Large intestine (tissue), 3 donors: ENCODE results near the gene FOXE1. TPM values are rescaled to one million over a fixed set of nuclear protein-coding genes. Genes with fewer than 3 reads are reported as not detected.
A peak's percentile ranks its signal among the peaks of the same experiment; 100 is the strongest.

Experiments used
- DNase-seq, 2 donors: peaks; one replicate each; pipeline versions ENCODE4 v3.0.0 to v3.0.0-alpha.2; 2013
- H3K27ac ChIP-seq: one replicate; pipeline ENCODE4 v1.5.1; 2013; ENCODE audit warnings: low read length
- H3K27me3 ChIP-seq: 2 replicates; pipeline ENCODE4 v1.6.1; 2013; ENCODE audit warnings: low read length; ENCODE audit not compliant: control insufficient read depth, insufficient read depth
- H3K36me3 ChIP-seq: 2 replicates; pipeline ENCODE4 v1.6.1; 2013; ENCODE audit warnings: low read length; ENCODE audit not compliant: control insufficient read depth, insufficient read depth
- H3K4me1 ChIP-seq: one replicate; pipeline ENCODE4 v1.6.1; 2013; ENCODE audit warnings: low read length; ENCODE audit not compliant: control insufficient read depth, insufficient read depth
- H3K4me3 ChIP-seq: one replicate; pipeline ENCODE4 v1.5.1; 2013; ENCODE audit warnings: low read length
- H3K9me3 ChIP-seq: one replicate; pipeline ENCODE4 v1.6.1; 2013; ENCODE audit warnings: mild to moderate bottlenecking, low read depth, low read length, moderate library complexity; ENCODE audit not compliant: control insufficient read depth
- WGBS: methylation state at CpG from one replicate; pipeline ENCODE4 v1.1.5; 2013; ENCODE audit warnings: low lambda C conversion rate; ENCODE audit not compliant: insufficient coverage; 5-methylcytosine and 5-hydroxymethylcytosine counted together
- polyA plus RNA-seq: library from polyadenylated mRNA; unstranded; fragments of 120-200 nt; gene quantifications from one replicate; pipeline ENCODE4 v1.2.1, GENCODE V29; 2013

Gene FOXE1
- polyA plus RNA-seq, 1 donor = 0.01 TPM

GRCh38 chr9:97891736-97892135 lies 38.7 kb downstream of the FOXE1 start:
- WGBS = no CpG with 5 or more reads among the region's 5 CpGs
- DNase-seq = no peak

GRCh38 chr9:97892421-97892820 lies 39.4 kb downstream of the FOXE1 start:
- H3K36me3 ChIP-seq = no peaks in the 10 kb centered on the region
- no peak for DNase-seq
- H3K27ac ChIP-seq = no peak overlapping the region
- H3K27me3 ChIP-seq = no peaks in the 10 kb centered on the region
- H3K4me3 ChIP-seq = no peak overlapping the region
- no peaks in the 10 kb centered on the region for H3K9me3 ChIP-seq
- H3K4me1 ChIP-seq = no peaks in the 10 kb centered on the region
- no CpG with 5 or more reads among the region's 2 CpGs for WGBS

More at GRCh38 chr9:97891736-97892135, 38.7 kb downstream of the FOXE1 start:
- Histone ChIP-seq H3K27me3 (no peaks in the 10 kb centered on the region), H3K36me3 (no peaks in the 10 kb centered on the region), H3K4me3 (no peak overlapping the region), H3K27ac (no peak overlapping the region), H3K9me3 (no peaks in the 10 kb centered on the region), H3K4me1 (no peaks in the 10 kb centered on the region)

- no CpG with 5 or more reads among the region's 1 CpG for WGBS
- no peaks in the 10 kb centered on the region for H3K4me1 ChIP-seq
- no peak overlapping the region for H3K27ac ChIP-seq
- H3K9me3 ChIP-seq = no peaks in the 10 kb centered on the region
- H3K4me3 ChIP-seq = no peak overlapping the region
- no peaks in the 10 kb centered on the region for H3K27me3 ChIP-seq
- no peak for DNase-seq
- H3K36me3 ChIP-seq = no peaks in the 10 kb centered on the region
Measured at GRCh38 chr9:97895211-97895610, 42.2 kb downstream of the FOXE1 start.

GRCh38 chr9:97895695-97896332 lies 42.8 kb downstream of the FOXE1 start:
- WGBS = 83% methylated on average over 1 of the region's 6 CpGs
- no peak for DNase-seq
- H3K27me3 ChIP-seq = no peaks in the 10 kb centered on the region
- H3K4me1 ChIP-seq = no peaks in the 10 kb centered on the region
- no peaks in the 10 kb centered on the region for H3K36me3 ChIP-seq
- no peaks in the 10 kb centered on the region for H3K9me3 ChIP-seq
- no peak overlapping the region for H3K4me3 ChIP-seq
- H3K27ac ChIP-seq = no peak overlapping the region

GRCh38 chr9:97900103-97900737 lies 47.2 kb downstream of the FOXE1 start:
- peak in 1 of 2 donors; percentile 39 for DNase-seq
- no peaks in the 10 kb centered on the region for H3K27me3 ChIP-seq
- no peaks in the 10 kb centered on the region for H3K9me3 ChIP-seq
- no peak overlapping the region for H3K4me3 ChIP-seq
- H3K27ac ChIP-seq = no peak overlapping the region
- H3K4me1 ChIP-seq = no peaks in the 10 kb centered on the region
- H3K36me3 ChIP-seq = peaks cover 7% of the 10 kb centered on the region
- no CpG with 5 or more reads among the region's 9 CpGs for WGBS

GRCh38 chr9:97900738-97901565 lies 47.9 kb downstream of the FOXE1 start:
- no peaks in the 10 kb centered on the region for H3K4me1 ChIP-seq
- H3K27ac ChIP-seq = no peak overlapping the region
- H3K9me3 ChIP-seq = no peaks in the 10 kb centered on the region
- no peak for DNase-seq
- H3K27me3 ChIP-seq = no peaks in the 10 kb centered on the region
- peaks cover 7% of the 10 kb centered on the region for H3K36me3 ChIP-seq
- H3K4me3 ChIP-seq = no peak overlapping the region
- 40% methylated on average over 1 of the region's 5 CpGs for WGBS

GRCh38 chr9:97903177-97903576 lies 50.2 kb downstream of the FOXE1 start:
- Histone ChIP-seq H3K4me3 (no peak overlapping the region), H3K4me1 (no peaks in the 10 kb centered on the region), H3K27ac (no peak overlapping the region), H3K27me3 (no peaks in the 10 kb centered on the region), H3K36me3 (peaks cover 20% of the 10 kb centered on the region), H3K9me3 (no peaks in the 10 kb centered on the region)
- no CpG with 5 or more reads among the region's 1 CpG for WGBS
- no peak for DNase-seq

GRCh38 chr9:97904725-97905124 lies 51.7 kb downstream of the FOXE1 start:
- Histone ChIP-seq H3K27me3 (no peaks in the 10 kb centered on the region), H3K9me3 (no peaks in the 10 kb centered on the region), H3K36me3 (peaks cover 27% of the 10 kb centered on the region), H3K4me1 (no peaks in the 10 kb centered on the region), H3K27ac (no peak overlapping the region), H3K4me3 (no peak overlapping the region)
- no peak for DNase-seq
- no CpG with 5 or more reads among the region's 9 CpGs for WGBS

GRCh38 chr9:97905228-97905627 lies 52.2 kb downstream of the FOXE1 start:
- Histone ChIP-seq H3K9me3 (no peaks in the 10 kb centered on the region), H3K27me3 (no peaks in the 10 kb centered on the region), H3K27ac (no peak overlapping the region), H3K4me1 (no peaks in the 10 kb centered on the region), H3K4me3 (no peak overlapping the region), H3K36me3 (peaks cover 32% of the 10 kb centered on the region)
- DNase-seq = no peak
- WGBS = no CpG with 5 or more reads among the region's 2 CpGs
